Activated naive CD8-positive, alpha-beta T cell treated with anti-CD3 and anti-CD28 coated beads for 36 hours (primary cell): Measurements from ENCODE around the gene CD74. TPM values are rescaled to one million over a fixed set of nuclear protein-coding genes. Genes with fewer than 3 reads are reported as not detected.
A peak's percentile ranks its signal among the peaks of the same experiment; 100 is the strongest.

ENCODE experiments used
- DNase-seq: peaks from one replicate; pipeline ENCODE4 v3.0.0; 2021
- H3K27ac Mint-ChIP-seq: one replicate; pipeline ENCODE4 v1.8.0; 2022; ENCODE audit warnings: mild to moderate bottlenecking, moderate library complexity, mixed read lengths
- H3K27me3 Mint-ChIP-seq: one replicate; pipeline ENCODE4 v1.8.0; 2022; ENCODE audit warnings: mild to moderate bottlenecking, mixed read lengths
- H3K36me3 Mint-ChIP-seq: one replicate; pipeline ENCODE4 v1.8.0; 2021; ENCODE audit warnings: mild to moderate bottlenecking, mixed read lengths
- H3K4me1 Mint-ChIP-seq: one replicate; pipeline ENCODE4 v1.8.0; 2021; ENCODE audit warnings: mixed read lengths
- H3K4me3 Mint-ChIP-seq: one replicate; pipeline ENCODE4 v1.8.0; 2022; ENCODE audit warnings: mild to moderate bottlenecking, moderate library complexity, mixed read lengths
- H3K9me3 Mint-ChIP-seq: one replicate; pipeline ENCODE4 v1.8.0; 2022; ENCODE audit warnings: mixed read lengths
- total RNA-seq, 2 experiments: library from RNA; stranded (reverse); gene quantifications; one replicate each; pipeline ENCODE4 v1.2.3, GENCODE V29; 2021

Gene CD74
- total RNA-seq, 2 experiments from 2014 or later, result 290 to 294 TPM

- Mint-ChIP-seq H3K27me3 (no peaks in the 10 kb centered on the region), H3K4me1 (peaks cover 33% of the 10 kb centered on the region), H3K36me3 (peaks cover 61% of the 10 kb centered on the region), H3K27ac (peak overlapping the region; percentile 99), H3K4me3 (peak overlapping the region; percentile 92), H3K9me3 (peaks cover 1% of the 10 kb centered on the region)
- DNase-seq, result no peak
Observed at GRCh38 chr5:150447188-150447587, 34.5 kb upstream of the CD74 start.

- H3K4me3 Mint-ChIP-seq, result peak overlapping the region; percentile 92
- no peaks in the 10 kb centered on the region for H3K27me3 Mint-ChIP-seq
- peaks cover 33% of the 10 kb centered on the region for H3K4me1 Mint-ChIP-seq
- H3K27ac Mint-ChIP-seq, result peak overlapping the region; percentile 99
- DNase-seq, result no peak
- H3K9me3 Mint-ChIP-seq, result peaks cover 1% of the 10 kb centered on the region
- H3K36me3 Mint-ChIP-seq, result peaks cover 61% of the 10 kb centered on the region
Observed at GRCh38 chr5:150446583-150446982, 33.9 kb upstream of the CD74 start.

- Mint-ChIP-seq H3K27ac (peak overlapping the region; percentile 99), H3K27me3 (no peaks in the 10 kb centered on the region), H3K36me3 (peaks cover 61% of the 10 kb centered on the region), H3K4me3 (peak overlapping the region; percentile 92), H3K9me3 (peaks cover 1% of the 10 kb centered on the region), H3K4me1 (peaks cover 33% of the 10 kb centered on the region)
- no peak for DNase-seq
Observed at GRCh38 chr5:150446088-150446487, 33.4 kb upstream of the CD74 start.

- H3K4me1 Mint-ChIP-seq, result peaks cover 32% of the 10 kb centered on the region
- peak overlapping the region; percentile 29 for H3K4me3 Mint-ChIP-seq
- no peak for DNase-seq
- H3K27ac Mint-ChIP-seq, result no peak overlapping the region
- H3K27me3 Mint-ChIP-seq, result no peaks in the 10 kb centered on the region
- H3K9me3 Mint-ChIP-seq, result no peaks in the 10 kb centered on the region
- peaks cover 61% of the 10 kb centered on the region for H3K36me3 Mint-ChIP-seq
Observed at GRCh38 chr5:150444770-150445169, 32.1 kb upstream of the CD74 start.

GRCh38 chr5:150443242-150444075 lies 30.7 kb upstream of the CD74 start:
- H3K4me1 Mint-ChIP-seq, result peaks cover 32% of the 10 kb centered on the region
- no peak for DNase-seq
- H3K27ac Mint-ChIP-seq, result peak overlapping the region; percentile 46
- peaks cover 49% of the 10 kb centered on the region for H3K36me3 Mint-ChIP-seq
- H3K9me3 Mint-ChIP-seq, result no peaks in the 10 kb centered on the region
- H3K27me3 Mint-ChIP-seq, result no peaks in the 10 kb centered on the region
- peak overlapping the region; percentile 15 for H3K4me3 Mint-ChIP-seq

GRCh38 chr5:150442699-150443080 lies 30.0 kb upstream of the CD74 start:
- Mint-ChIP-seq H3K4me3 (no peak overlapping the region), H3K27me3 (no peaks in the 10 kb centered on the region), H3K9me3 (no peaks in the 10 kb centered on the region), H3K4me1 (peaks cover 30% of the 10 kb centered on the region), H3K36me3 (peaks cover 42% of the 10 kb centered on the region), H3K27ac (peak overlapping the region; percentile 46)
- DNase-seq, result no peak

- H3K27ac Mint-ChIP-seq, result peak overlapping the region; percentile 19
- no peaks in the 10 kb centered on the region for H3K27me3 Mint-ChIP-seq
- peaks cover 24% of the 10 kb centered on the region for H3K4me1 Mint-ChIP-seq
- H3K36me3 Mint-ChIP-seq, result peaks cover 35% of the 10 kb centered on the region
- no peak overlapping the region for H3K4me3 Mint-ChIP-seq
- no peak for DNase-seq
- no peaks in the 10 kb centered on the region for H3K9me3 Mint-ChIP-seq
Observed at GRCh38 chr5:150441813-150442698, 29.3 kb upstream of the CD74 start.

GRCh38 chr5:150440948-150441812 lies 28.5 kb upstream of the CD74 start:
- no peak overlapping the region for H3K27ac Mint-ChIP-seq
- H3K27me3 Mint-ChIP-seq, result no peaks in the 10 kb centered on the region
- H3K4me3 Mint-ChIP-seq, result no peak overlapping the region
- DNase-seq, result no peak
- peaks cover 19% of the 10 kb centered on the region for H3K4me1 Mint-ChIP-seq
- H3K9me3 Mint-ChIP-seq, result no peaks in the 10 kb centered on the region
- H3K36me3 Mint-ChIP-seq, result peaks cover 27% of the 10 kb centered on the region

- DNase-seq, result no peak
- H3K4me1 Mint-ChIP-seq, result peaks cover 18% of the 10 kb centered on the region
- H3K27me3 Mint-ChIP-seq, result no peaks in the 10 kb centered on the region
- H3K36me3 Mint-ChIP-seq, result peaks cover 8% of the 10 kb centered on the region
- H3K4me3 Mint-ChIP-seq, result no peak overlapping the region
- no peak overlapping the region for H3K27ac Mint-ChIP-seq
- H3K9me3 Mint-ChIP-seq, result no peaks in the 10 kb centered on the region
Observed at GRCh38 chr5:150438873-150439546, 26.3 kb upstream of the CD74 start.

GRCh38 chr5:150436141-150436680 lies 23.5 kb upstream of the CD74 start:
- Mint-ChIP-seq H3K27ac (peak overlapping the region; percentile 82), H3K27me3 (no peaks in the 10 kb centered on the region), H3K4me3 (no peak overlapping the region), H3K4me1 (peaks cover 9% of the 10 kb centered on the region), H3K36me3 (no peaks in the 10 kb centered on the region), H3K9me3 (no peaks in the 10 kb centered on the region)
- peak; percentile 87 for DNase-seq

- Mint-ChIP-seq H3K36me3 (no peaks in the 10 kb centered on the region), H3K4me1 (peaks cover 9% of the 10 kb centered on the region), H3K4me3 (no peak overlapping the region), H3K9me3 (no peaks in the 10 kb centered on the region), H3K27me3 (no peaks in the 10 kb centered on the region), H3K27ac (no peak overlapping the region)
- DNase-seq, result no peak
Observed at GRCh38 chr5:150434464-150434863, 21.8 kb upstream of the CD74 start.

- no peak overlapping the region for H3K27ac Mint-ChIP-seq
- DNase-seq, result no peak
- H3K27me3 Mint-ChIP-seq, result no peaks in the 10 kb centered on the region
- H3K36me3 Mint-ChIP-seq, result no peaks in the 10 kb centered on the region
- H3K4me1 Mint-ChIP-seq, result peaks cover 9% of the 10 kb centered on the region
- no peaks in the 10 kb centered on the region for H3K9me3 Mint-ChIP-seq
- H3K4me3 Mint-ChIP-seq, result no peak overlapping the region
Observed at GRCh38 chr5:150431574-150431973, 18.9 kb upstream of the CD74 start.

- H3K27ac Mint-ChIP-seq, result no peak overlapping the region
- no peak for DNase-seq
- H3K4me1 Mint-ChIP-seq, result peaks cover 4% of the 10 kb centered on the region
- H3K36me3 Mint-ChIP-seq, result no peaks in the 10 kb centered on the region
- no peaks in the 10 kb centered on the region for H3K9me3 Mint-ChIP-seq
- no peak overlapping the region for H3K4me3 Mint-ChIP-seq
- no peaks in the 10 kb centered on the region for H3K27me3 Mint-ChIP-seq
Observed at GRCh38 chr5:150431048-150431447, 18.3 kb upstream of the CD74 start.

- Mint-ChIP-seq H3K4me1 (no peaks in the 10 kb centered on the region), H3K27me3 (no peaks in the 10 kb centered on the region), H3K36me3 (no peaks in the 10 kb centered on the region), H3K4me3 (no peak overlapping the region), H3K27ac (no peak overlapping the region), H3K9me3 (no peaks in the 10 kb centered on the region)
- no peak for DNase-seq
Observed at GRCh38 chr5:150429410-150429873, 16.7 kb upstream of the CD74 start.
